ENCODE data around the gene SULT4A1. TPM values are rescaled to one million over a fixed set of nuclear protein-coding genes. Genes with fewer than 3 reads are reported as not detected.

Gene SULT4A1, protein sequence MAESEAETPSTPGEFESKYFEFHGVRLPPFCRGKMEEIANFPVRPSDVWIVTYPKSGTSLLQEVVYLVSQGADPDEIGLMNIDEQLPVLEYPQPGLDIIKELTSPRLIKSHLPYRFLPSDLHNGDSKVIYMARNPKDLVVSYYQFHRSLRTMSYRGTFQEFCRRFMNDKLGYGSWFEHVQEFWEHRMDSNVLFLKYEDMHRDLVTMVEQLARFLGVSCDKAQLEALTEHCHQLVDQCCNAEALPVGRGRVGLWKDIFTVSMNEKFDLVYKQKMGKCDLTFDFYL
- total RNA-seq = under 1 TPM in 1 of 2 donors, not detected in 1; 0.26 TPM

GRCh38 chr22:43862074-43862881 is at the start of gene SULT4A1:
Gene SULT4A1 (minus strand): TSS chr22:43862513. CDS start chr22:43862382, 131 bp downstream.
- DNase-seq (peak in 3 of 4 donors; percentile 13 to 37 (median 13)), ATAC-seq (no peak)
- Histone ChIP-seq H3K36me3 (replicated peaks in 1 of 2; ENCODE audit: insufficient read depth in 1 of 2, low read depth in 2 of 2) (no peaks in the 10 kb centered on the region), H3K4me3 (no peak within 1 kb of the TSS), H3K27me3 (peaks cover 0 to 23% of the 10 kb centered on the region in 2 donors), H3K27ac (no peak within 1 kb of the TSS), H3K4me1 (no peaks in the 10 kb centered on the region), H3K9me3 (no peaks in the 10 kb centered on the region)
- intact Hi-C loops (cut with DNase I) = no loop called here
- WGBS, 2 donors = 2 to 3% methylated on average over 18 to 77 of the region's 121 CpGs
- no peak for TF ChIP-seq POLR2A (IDR thresholded peaks at IDR 0.05)

- no peaks in the 10 kb centered on the region for H3K27me3 ChIP-seq
- WGBS, 2 donors = 9 to 15% methylated on average over 4 of the region's 4 CpGs
- TF ChIP-seq POLR2A (IDR thresholded peaks at IDR 0.05) = no peak
- TF ChIP-seq, protein P1, sequence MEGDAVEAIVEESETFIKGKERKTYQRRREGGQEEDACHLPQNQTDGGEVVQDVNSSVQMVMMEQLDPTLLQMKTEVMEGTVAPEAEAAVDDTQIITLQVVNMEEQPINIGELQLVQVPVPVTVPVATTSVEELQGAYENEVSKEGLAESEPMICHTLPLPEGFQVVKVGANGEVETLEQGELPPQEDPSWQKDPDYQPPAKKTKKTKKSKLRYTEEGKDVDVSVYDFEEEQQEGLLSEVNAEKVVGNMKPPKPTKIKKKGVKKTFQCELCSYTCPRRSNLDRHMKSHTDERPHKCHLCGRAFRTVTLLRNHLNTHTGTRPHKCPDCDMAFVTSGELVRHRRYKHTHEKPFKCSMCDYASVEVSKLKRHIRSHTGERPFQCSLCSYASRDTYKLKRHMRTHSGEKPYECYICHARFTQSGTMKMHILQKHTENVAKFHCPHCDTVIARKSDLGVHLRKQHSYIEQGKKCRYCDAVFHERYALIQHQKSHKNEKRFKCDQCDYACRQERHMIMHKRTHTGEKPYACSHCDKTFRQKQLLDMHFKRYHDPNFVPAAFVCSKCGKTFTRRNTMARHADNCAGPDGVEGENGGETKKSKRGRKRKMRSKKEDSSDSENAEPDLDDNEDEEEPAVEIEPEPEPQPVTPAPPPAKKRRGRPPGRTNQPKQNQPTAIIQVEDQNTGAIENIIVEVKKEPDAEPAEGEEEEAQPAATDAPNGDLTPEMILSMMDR (IDR thresholded peaks at IDR 0.05) = no peak
These were observed 49.0 kb upstream of the SULT4A1 start for GRCh38 chr22:43911351-43911750.

GRCh38 chr22:43910178-43910695 is 47.9 kb upstream of the SULT4A1 start:
- H3K27me3 ChIP-seq = no peaks in the 10 kb centered on the region

More at GRCh38 chr22:43911351-43911750, 49.0 kb upstream of the SULT4A1 start:
- no peak overlapping the region for H3K4me3 ChIP-seq
- H3K9me3 ChIP-seq = no peaks in the 10 kb centered on the region
- no peaks in the 10 kb centered on the region for H3K4me1 ChIP-seq
- H3K36me3 ChIP-seq (replicated peaks in 1 of 2; ENCODE audit: insufficient read depth in 1 of 2, low read depth in 2 of 2) = no peaks in the 10 kb centered on the region
- DNase-seq (no peak), ATAC-seq (no peak)
- H3K27ac ChIP-seq = no peak overlapping the region
- intact Hi-C loops (cut with DNase I) = no loop called here

DNA sequence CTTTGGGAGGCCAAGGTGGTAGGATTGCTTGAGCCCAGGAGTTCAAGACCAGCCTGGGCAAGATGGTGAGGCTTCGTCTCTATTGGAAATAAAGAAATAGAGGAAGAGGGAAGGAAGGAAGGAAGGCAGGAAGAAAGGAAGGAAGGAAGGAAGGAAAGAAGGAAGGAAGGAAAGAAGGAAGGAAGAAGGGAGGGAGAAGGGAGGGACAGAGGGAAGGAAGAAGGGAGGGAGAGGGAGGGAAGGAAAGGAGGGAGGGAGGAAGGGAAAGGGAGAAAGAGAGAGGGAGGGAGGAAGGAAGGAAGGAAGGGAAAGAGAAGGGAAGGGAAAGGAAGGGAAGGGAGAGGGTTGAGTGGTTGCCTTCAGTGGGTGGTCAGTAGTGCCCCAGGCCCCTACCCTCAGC is 47.4 kb upstream of the SULT4A1 start:
- DNase-seq (no peak), ATAC-seq (no peak)
- Histone ChIP-seq H3K36me3 (replicated peaks in 1 of 2; ENCODE audit: insufficient read depth in 1 of 2, low read depth in 2 of 2) (no peaks in the 10 kb centered on the region), H3K4me3 (no peak overlapping the region), H3K4me1 (no peaks in the 10 kb centered on the region), H3K27ac (no peak overlapping the region), H3K27me3 (no peaks in the 10 kb centered on the region), H3K9me3 (no peaks in the 10 kb centered on the region)
- intact Hi-C loops (cut with DNase I) = no loop called here
- WGBS, 2 donors = 55 to 86% methylated on average over 1 of the region's 1 CpG
- TF ChIP-seq, protein P1 (IDR thresholded peaks at IDR 0.05) = no peak
- no peak for TF ChIP-seq POLR2A (IDR thresholded peaks at IDR 0.05)

More at GRCh38 chr22:43910178-43910695, 47.9 kb upstream of the SULT4A1 start:
- 51 to 53% methylated on average over 6 of the region's 6 CpGs for WGBS, 2 donors
- Histone ChIP-seq H3K27ac (no peak overlapping the region), H3K9me3 (no peaks in the 10 kb centered on the region), H3K4me3 (no peak overlapping the region), H3K4me1 (no peaks in the 10 kb centered on the region), H3K36me3 (replicated peaks in 1 of 2; ENCODE audit: insufficient read depth in 1 of 2, low read depth in 2 of 2) (no peaks in the 10 kb centered on the region)
- ATAC-seq (no peak), DNase-seq (no peak)
- no peak for TF ChIP-seq POLR2A (IDR thresholded peaks at IDR 0.05)
- TF ChIP-seq, protein P1 (IDR thresholded peaks at IDR 0.05) = no peak
- intact Hi-C loops (cut with DNase I) = no loop called here

DNA sequence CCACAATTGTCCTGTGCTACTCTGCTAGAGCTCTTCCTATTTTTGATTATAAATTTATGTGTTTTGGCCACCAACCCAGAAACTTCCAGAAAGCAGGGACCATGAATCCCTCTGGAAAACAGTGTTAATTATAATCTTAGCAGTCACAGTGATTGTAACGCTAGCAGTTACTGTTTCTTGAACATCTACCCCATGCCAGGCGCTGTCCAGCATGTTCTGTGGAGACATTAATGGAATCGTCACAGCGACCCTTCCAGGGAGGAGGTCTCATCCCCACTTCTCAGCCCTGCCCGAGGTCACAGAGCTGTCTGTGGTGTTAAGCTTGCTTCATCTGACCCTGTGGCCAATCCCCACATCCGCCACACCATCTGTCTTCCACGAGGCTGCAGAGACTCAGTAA is 43.4 kb upstream of the SULT4A1 start:
- DNase-seq (no peak), ATAC-seq (no peak)
- Histone ChIP-seq H3K4me1 (no peaks in the 10 kb centered on the region), H3K4me3 (no peak overlapping the region), H3K36me3 (replicated peaks in 1 of 2; ENCODE audit: insufficient read depth in 1 of 2, low read depth in 2 of 2) (no peaks in the 10 kb centered on the region), H3K27ac (no peak overlapping the region), H3K27me3 (no peaks in the 10 kb centered on the region), H3K9me3 (no peaks in the 10 kb centered on the region)
- intact Hi-C loops (cut with DNase I) = no loop called here
- TF ChIP-seq, protein P1 (IDR thresholded peaks at IDR 0.05) = no peak
- TF ChIP-seq POLR2A (IDR thresholded peaks at IDR 0.05) = no peak
- 33 to 36% methylated on average over 2 to 7 of the region's 7 CpGs for WGBS, 2 donors

Data from body of pancreas (tissue), 4 donors.